Activated effector memory CD4-positive, alpha-beta T cell treated with anti-CD3 and anti-CD28 coated beads, Interleukin-2, amount 50 U/mL, for 16 hours (primary cell): ENCODE data around the gene OR6C76.

Source experiments
- DNase-seq: peaks from one replicate; pipeline ENCODE4 v3.0.0-alpha.2; 2020

OR6C76 gene

GRCh38 chr12:55470088-55470829 lies 44.2 kb downstream of the OR6C76 start, which contains the start of gene OR6C70:
Gene OR6C70, minus strand, starts transcription at chr12:55470138. Its CDS starts 0 bp downstream, at chr12:55470138.
- no peak for DNase-seq

- no peak for DNase-seq
Observed at GRCh38 chr12:55472264-55472663, 46.2 kb downstream of the OR6C76 start.
